Measurements from ENCODE around the gene ECI2.
A peak's percentile ranks its signal among the peaks of the same experiment; 100 is the strongest.

Gene ECI2

GRCh38 chr6:4153514-4153985, 18.2 kb upstream of the ECI2 start:
- in situ Hi-C loops (cut with HindIII; ENCODE audit: low sequenced_read_pairs), result no loop called here
- TF ChIP-seq, protein P1, sequence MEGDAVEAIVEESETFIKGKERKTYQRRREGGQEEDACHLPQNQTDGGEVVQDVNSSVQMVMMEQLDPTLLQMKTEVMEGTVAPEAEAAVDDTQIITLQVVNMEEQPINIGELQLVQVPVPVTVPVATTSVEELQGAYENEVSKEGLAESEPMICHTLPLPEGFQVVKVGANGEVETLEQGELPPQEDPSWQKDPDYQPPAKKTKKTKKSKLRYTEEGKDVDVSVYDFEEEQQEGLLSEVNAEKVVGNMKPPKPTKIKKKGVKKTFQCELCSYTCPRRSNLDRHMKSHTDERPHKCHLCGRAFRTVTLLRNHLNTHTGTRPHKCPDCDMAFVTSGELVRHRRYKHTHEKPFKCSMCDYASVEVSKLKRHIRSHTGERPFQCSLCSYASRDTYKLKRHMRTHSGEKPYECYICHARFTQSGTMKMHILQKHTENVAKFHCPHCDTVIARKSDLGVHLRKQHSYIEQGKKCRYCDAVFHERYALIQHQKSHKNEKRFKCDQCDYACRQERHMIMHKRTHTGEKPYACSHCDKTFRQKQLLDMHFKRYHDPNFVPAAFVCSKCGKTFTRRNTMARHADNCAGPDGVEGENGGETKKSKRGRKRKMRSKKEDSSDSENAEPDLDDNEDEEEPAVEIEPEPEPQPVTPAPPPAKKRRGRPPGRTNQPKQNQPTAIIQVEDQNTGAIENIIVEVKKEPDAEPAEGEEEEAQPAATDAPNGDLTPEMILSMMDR (IDR thresholded peaks at IDR 0.05; ENCODE audit: low read depth, low read length, missing control alignments), result no peak
- DNase-seq (ENCODE audit: low read depth), result no peak
- H3K4me3 ChIP-seq (ENCODE audit: low read depth, low read length), result no peak overlapping the region

- in situ Hi-C loops (cut with HindIII; ENCODE audit: low sequenced_read_pairs), result no loop called here
- TF ChIP-seq, protein P1 (IDR thresholded peaks at IDR 0.05; ENCODE audit: low read depth, low read length, missing control alignments), result no peak
- no peak for DNase-seq (ENCODE audit: low read depth)
These were observed 9.7 kb upstream of the ECI2 start for GRCh38 chr6:4145083-4145482.

DNA sequence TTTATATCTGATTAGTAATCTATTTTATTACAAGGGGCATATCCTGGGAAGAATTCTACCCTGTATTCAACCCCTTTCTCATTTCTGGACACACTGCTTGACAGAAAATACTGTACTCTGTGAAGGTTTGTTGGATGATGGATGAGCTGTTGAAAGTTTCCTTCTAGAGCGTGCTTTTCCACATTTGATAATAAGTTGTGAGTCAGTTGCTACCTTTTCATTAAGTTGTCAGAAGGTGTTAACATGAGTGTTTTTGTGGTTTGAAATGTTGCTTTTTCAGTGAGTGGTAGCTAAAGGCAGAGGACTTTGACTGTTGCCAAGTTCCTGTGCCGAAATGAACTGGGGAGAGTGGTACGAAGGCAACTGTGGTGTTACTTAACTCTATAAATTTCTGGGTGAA, 3.9 kb upstream of the ECI2 start:
- H3K4me3 ChIP-seq (ENCODE audit: low read depth, low read length), result no peak overlapping the region
- in situ Hi-C loops (cut with HindIII; ENCODE audit: low sequenced_read_pairs), result no loop called here
- no peak for DNase-seq (ENCODE audit: low read depth)
- TF ChIP-seq, protein P1 (IDR thresholded peaks at IDR 0.05; ENCODE audit: low read depth, low read length, missing control alignments), result no peak

More at GRCh38 chr6:4145083-4145482, 9.7 kb upstream of the ECI2 start:
- H3K4me3 ChIP-seq (ENCODE audit: low read depth, low read length), result no peak overlapping the region

GRCh38 chr6:4138186-4138585, 2.8 kb upstream of the ECI2 start:
- H3K4me3 ChIP-seq (ENCODE audit: low read depth, low read length), result no peak overlapping the region
- no peak for DNase-seq (ENCODE audit: low read depth)
- in situ Hi-C loops (cut with HindIII; ENCODE audit: low sequenced_read_pairs), result no loop called here
- TF ChIP-seq, protein P1 (IDR thresholded peaks at IDR 0.05; ENCODE audit: low read depth, low read length, missing control alignments), result no peak

DNA sequence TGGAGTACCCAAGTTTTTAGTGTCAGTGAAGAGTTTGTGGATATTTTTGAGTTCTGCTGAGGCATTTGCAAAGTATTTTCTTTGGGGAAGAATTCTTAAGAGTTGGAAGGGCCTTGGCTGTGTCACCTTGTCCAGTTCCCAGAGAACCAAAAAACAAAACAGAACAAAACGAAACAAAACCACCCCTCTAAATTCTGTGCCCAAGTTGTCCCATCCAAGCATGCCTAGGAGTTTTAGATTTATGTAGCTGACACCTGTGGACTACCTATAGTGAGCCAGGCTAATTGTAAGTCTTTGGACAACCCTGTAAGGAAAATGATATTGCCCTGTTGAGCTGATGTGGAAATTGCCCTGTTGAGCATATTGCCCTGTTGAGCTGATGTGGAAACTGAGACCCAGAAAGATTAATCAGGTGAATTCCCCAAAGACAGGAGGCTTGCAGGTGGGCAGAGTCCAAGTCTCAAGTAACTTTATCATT, 1.0 kb upstream of the ECI2 start:
- in situ Hi-C loops (cut with HindIII; ENCODE audit: low sequenced_read_pairs), result no loop called here
- H3K4me3 ChIP-seq (ENCODE audit: low read depth, low read length), result peak overlapping the region; percentile 55
- TF ChIP-seq, protein P1 (IDR thresholded peaks at IDR 0.05; ENCODE audit: low read depth, low read length, missing control alignments), result no peak
- DNase-seq (ENCODE audit: low read depth), result no peak

- in situ Hi-C loops (cut with HindIII; ENCODE audit: low sequenced_read_pairs), result no loop called here
- TF ChIP-seq, protein P1 (IDR thresholded peaks at IDR 0.05; ENCODE audit: low read depth, low read length, missing control alignments), result no peak
- peak overlapping the region; percentile 55 for H3K4me3 ChIP-seq (ENCODE audit: low read depth, low read length)
- DNase-seq (ENCODE audit: low read depth), result peak; percentile 75
These were observed 434 bp upstream of the ECI2 start for GRCh38 chr6:4135665-4136353.
